ENCODE data around the gene SH3GL1. TPM values are rescaled to one million over a fixed set of nuclear protein-coding genes. Genes with fewer than 3 reads are reported as not detected.
A peak's percentile ranks its signal among the peaks of the same experiment; 100 is the strongest.

Gene SH3GL1
- total RNA-seq, 5 donors from 2014 or later (not counting 1 experiment from before 2014, with no cell fraction given) = 38.8 to 51.5 (median 45.7) TPM

GRCh38 chr19:4378886-4379285 is 21.5 kb downstream of the SH3GL1 start:
- no peaks in the 10 kb centered on the region for H3K9me3 ChIP-seq
- no peak overlapping the region for H3K4me3 ChIP-seq (ENCODE audit: control insufficient read depth in 1 of 2, extremely low read depth in 1 of 2, low read length in 1 of 2)
- Mint-ChIP-seq H3K27me3 (no peaks in the 10 kb centered on the region), H3K36me3 (peaks cover 3% of the 10 kb centered on the region), H3K4me1 (peaks cover 51 to 71% (median 58%) of the 10 kb centered on the region in 3 donors), H3K9me3 (no peaks in the 10 kb centered on the region), H3K4me3 (peak overlapping the region in 2 of 3 donors; percentile 13 to 83), H3K27ac (peak overlapping the region; percentile 94 to 96)
- H3K27me3 ChIP-seq (replicated peaks in 1 of 2; ENCODE audit: control insufficient read depth in 2 of 2, extremely low read depth in 1 of 2, insufficient read depth in 2 of 2, low read length in 1 of 2) = no peaks in the 10 kb centered on the region
- 92% methylated on average over 11 of the region's 11 CpGs for WGBS (ENCODE audit: insufficient coverage)
- peak overlapping the region; percentile 86 for H3K27ac ChIP-seq (ENCODE audit: low read length)
- no peak for ATAC-seq (replicated peaks in 1 of 4)
- H3K4me1 ChIP-seq (ENCODE audit: control insufficient read depth in 1 of 2, extremely low read depth in 1 of 2, insufficient read depth in 2 of 2, low read length in 2 of 2) = peaks cover 22 to 76% of the 10 kb centered on the region in 2 experiments
- no peak for DNase-seq
- ChIA-PET CTCF (interaction anchor here in 1 of 2 donors (0.6 kb wide), 1 partner anchor 178 kb away, joined by 5 read pairs; no protein-coding TSS in a partner anchor), POLR2A (no interaction called here)
- H3K36me3 ChIP-seq (ENCODE audit: control insufficient read depth in 2 of 2, extremely low read depth in 1 of 2, insufficient read depth in 1 of 2, low read length in 1 of 2) = peaks cover 0 to 13% of the 10 kb centered on the region in 2 donors

GRCh38 chr19:4376991-4377781 is 23.2 kb downstream of the SH3GL1 start:
- 94% methylated on average over 19 of the region's 23 CpGs for whole genome bisulfite sequencing (ENCODE audit: insufficient coverage)
- ChIA-PET CTCF (interaction anchor here (0.6 to 0.7 kb wide), 2 partner anchors 39 to 1179 kb away, joined by 3 read pairs; no protein-coding TSS in a partner anchor), POLR2A (interaction anchor here in 1 of 2 donors (0.6 kb wide), 1 partner anchor 10 kb away, joined by 9 read pairs; no protein-coding TSS in a partner anchor)
- Histone ChIP-seq H3K4me3 (ENCODE audit: control insufficient read depth in 1 of 2, extremely low read depth in 1 of 2, low read length in 1 of 2) (no peak overlapping the region), H3K36me3 (ENCODE audit: control insufficient read depth in 2 of 2, extremely low read depth in 1 of 2, insufficient read depth in 1 of 2, low read length in 1 of 2) (peaks cover 0 to 8% of the 10 kb centered on the region in 2 donors), H3K27me3 (replicated peaks in 1 of 2; ENCODE audit: control insufficient read depth in 2 of 2, extremely low read depth in 1 of 2, insufficient read depth in 2 of 2, low read length in 1 of 2) (no peaks in the 10 kb centered on the region), H3K27ac (ENCODE audit: low read length) (peak overlapping the region; percentile 7), H3K9me3 (no peaks in the 10 kb centered on the region), H3K4me1 (ENCODE audit: control insufficient read depth in 1 of 2, extremely low read depth in 1 of 2, insufficient read depth in 2 of 2, low read length in 2 of 2) (peaks cover 22 to 93% of the 10 kb centered on the region in 2 experiments)
- Mint-ChIP-seq H3K27ac (peak overlapping the region; percentile 52 to 69), H3K36me3 (no peaks in the 10 kb centered on the region), H3K9me3 (no peaks in the 10 kb centered on the region), H3K4me3 (no peak overlapping the region), H3K4me1 (peaks cover 56 to 76% (median 58%) of the 10 kb centered on the region in 3 donors), H3K27me3 (no peaks in the 10 kb centered on the region)
- no peak for DNase-seq
- no peak for ATAC-seq (replicated peaks in 1 of 4)

- POLR2A ChIA-PET = no interaction called here
Measured at GRCh38 chr19:4376671-4376990, 23.7 kb downstream of the SH3GL1 start.

GRCh38 chr19:4376028-4376670 is 24.2 kb downstream of the SH3GL1 start:
- ChIA-PET POLR2A (no interaction called here), CTCF (interaction anchor here in 1 of 2 donors (0.6 kb wide), 1 partner anchor 38 kb away, joined by 3 read pairs; no protein-coding TSS in a partner anchor)
- H3K4me1 Mint-ChIP-seq = peaks cover 51 to 78% (median 59%) of the 10 kb centered on the region in 3 donors
- no peak for DNase-seq
- 89% methylated on average over 12 of the region's 16 CpGs for WGBS (ENCODE audit: insufficient coverage)
- Histone ChIP-seq H3K4me3 (ENCODE audit: control insufficient read depth in 1 of 2, extremely low read depth in 1 of 2, low read length in 1 of 2) (no peak overlapping the region), H3K9me3 (no peaks in the 10 kb centered on the region), H3K27ac (ENCODE audit: low read length) (no peak overlapping the region), H3K27me3 (replicated peaks in 1 of 2; ENCODE audit: control insufficient read depth in 2 of 2, extremely low read depth in 1 of 2, insufficient read depth in 2 of 2, low read length in 1 of 2) (no peaks in the 10 kb centered on the region), H3K4me1 (ENCODE audit: control insufficient read depth in 1 of 2, extremely low read depth in 1 of 2, insufficient read depth in 2 of 2, low read length in 2 of 2) (peaks cover 23 to 100% of the 10 kb centered on the region in 2 experiments), H3K36me3 (ENCODE audit: control insufficient read depth in 2 of 2, extremely low read depth in 1 of 2, insufficient read depth in 1 of 2, low read length in 1 of 2) (peaks cover 0 to 9% of the 10 kb centered on the region in 2 donors)
- no peaks in the 10 kb centered on the region for H3K36me3 Mint-ChIP-seq
- no peaks in the 10 kb centered on the region for H3K27me3 Mint-ChIP-seq
- H3K27ac Mint-ChIP-seq = peak overlapping the region; percentile 69 to 81
- no peak for ATAC-seq (replicated peaks in 1 of 4)
- no peak overlapping the region for H3K4me3 Mint-ChIP-seq
- no peaks in the 10 kb centered on the region for H3K9me3 Mint-ChIP-seq

More at GRCh38 chr19:4376671-4376990, 23.7 kb downstream of the SH3GL1 start:
- no peak overlapping the region for H3K4me3 ChIP-seq (ENCODE audit: control insufficient read depth in 1 of 2, extremely low read depth in 1 of 2, low read length in 1 of 2)
- H3K27ac ChIP-seq (ENCODE audit: low read length) = no peak overlapping the region
- H3K4me3 Mint-ChIP-seq = no peak overlapping the region
- ATAC-seq (replicated peaks in 1 of 4) (no peak), DNase-seq (no peak)
- 95% methylated on average over 9 of the region's 10 CpGs for WGBS (ENCODE audit: insufficient coverage)
- no peaks in the 10 kb centered on the region for H3K27me3 Mint-ChIP-seq
- CTCF ChIA-PET = interaction anchor here (0.6 to 0.7 kb wide), 2 partner anchors 38 to 1180 kb away, joined by 3 read pairs; no protein-coding TSS in a partner anchor
- no peaks in the 10 kb centered on the region for H3K27me3 ChIP-seq (replicated peaks in 1 of 2; ENCODE audit: control insufficient read depth in 2 of 2, extremely low read depth in 1 of 2, insufficient read depth in 2 of 2, low read length in 1 of 2)
- peaks cover 22 to 98% of the 10 kb centered on the region in 2 experiments for H3K4me1 ChIP-seq (ENCODE audit: control insufficient read depth in 1 of 2, extremely low read depth in 1 of 2, insufficient read depth in 2 of 2, low read length in 2 of 2)
- H3K9me3 ChIP-seq = no peaks in the 10 kb centered on the region
- H3K27ac Mint-ChIP-seq = peak overlapping the region; percentile 69 to 81
- H3K4me1 Mint-ChIP-seq = peaks cover 56 to 77% (median 57%) of the 10 kb centered on the region in 3 donors
- peaks cover 0 to 8% of the 10 kb centered on the region in 2 donors for H3K36me3 ChIP-seq (ENCODE audit: control insufficient read depth in 2 of 2, extremely low read depth in 1 of 2, insufficient read depth in 1 of 2, low read length in 1 of 2)
- no peaks in the 10 kb centered on the region for H3K9me3 Mint-ChIP-seq
- H3K36me3 Mint-ChIP-seq = no peaks in the 10 kb centered on the region

GRCh38 chr19:4375164-4376027 is 25.0 kb downstream of the SH3GL1 start:
- WGBS (ENCODE audit: insufficient coverage) = 92% methylated on average over 9 of the region's 16 CpGs
- Histone ChIP-seq H3K4me3 (ENCODE audit: control insufficient read depth in 1 of 2, extremely low read depth in 1 of 2, low read length in 1 of 2) (no peak overlapping the region), H3K27me3 (replicated peaks in 1 of 2; ENCODE audit: control insufficient read depth in 2 of 2, extremely low read depth in 1 of 2, insufficient read depth in 2 of 2, low read length in 1 of 2) (no peaks in the 10 kb centered on the region), H3K9me3 (no peaks in the 10 kb centered on the region), H3K36me3 (ENCODE audit: control insufficient read depth in 2 of 2, extremely low read depth in 1 of 2, insufficient read depth in 1 of 2, low read length in 1 of 2) (peaks cover 0 to 9% of the 10 kb centered on the region in 2 donors), H3K4me1 (ENCODE audit: control insufficient read depth in 1 of 2, extremely low read depth in 1 of 2, insufficient read depth in 2 of 2, low read length in 2 of 2) (peaks cover 24 to 100% of the 10 kb centered on the region in 2 experiments), H3K27ac (ENCODE audit: low read length) (no peak overlapping the region)
- Mint-ChIP-seq H3K4me1 (peaks cover 51 to 78% (median 62%) of the 10 kb centered on the region in 3 donors), H3K27ac (peak overlapping the region; percentile 16 to 69), H3K27me3 (no peaks in the 10 kb centered on the region), H3K9me3 (no peaks in the 10 kb centered on the region), H3K36me3 (no peaks in the 10 kb centered on the region), H3K4me3 (no peak overlapping the region)
- ChIA-PET POLR2A (no interaction called here), CTCF (no interaction called here)
- ATAC-seq (replicated peaks in 1 of 4) (no peak), DNase-seq (no peak)

Data from T-cell (primary cell).